Endodermal cell (in vitro differentiated cells): Measurements from ENCODE around the gene TTLL9. TPM values are rescaled to one million over a fixed set of nuclear protein-coding genes. Genes with fewer than 3 reads are reported as not detected.
"Not testable (repeated sequence)": the region's sequence is repeated elsewhere in the genome, so short reads cannot be mapped to it uniquely, and the experiment has no call there.

ENCODE experiments used
- DNase-seq: peaks from one replicate; pipeline ENCODE4 v3.0.0-alpha.2; 2017
- H3K27ac ChIP-seq: 2 replicates; pipeline ENCODE4 v1.5.1; 2013; ENCODE audit warnings: mild to moderate bottlenecking, low read depth, low read length, moderate library complexity
- H3K27me3 ChIP-seq: 2 replicates; pipeline ENCODE4 v1.6.1; 2013; ENCODE audit warnings: mild to moderate bottlenecking, low read length, moderate library complexity; ENCODE audit not compliant: insufficient read depth, control insufficient read depth, poor library complexity, severe bottlenecking
- H3K36me3 ChIP-seq: 2 replicates; pipeline ENCODE4 v1.7.0; 2013; ENCODE audit warnings: mild to moderate bottlenecking, low read length, moderate library complexity; ENCODE audit not compliant: control insufficient read depth, insufficient read depth
- H3K4me1 ChIP-seq: one replicate; pipeline ENCODE4 v1.7.0; 2013; ENCODE audit warnings: low read length; ENCODE audit not compliant: control insufficient read depth, insufficient read depth
- H3K4me3 ChIP-seq: 2 replicates; pipeline ENCODE4 v1.5.1; 2013; ENCODE audit warnings: mild to moderate bottlenecking, low read length, moderate library complexity
- H3K9ac ChIP-seq: 2 replicates; pipeline ENCODE4 v1.6.1; 2013; ENCODE audit warnings: mild to moderate bottlenecking, low read length, moderate library complexity; ENCODE audit not compliant: poor library complexity, severe bottlenecking; ENCODE audit errors: extremely low read depth
- H3K9me3 ChIP-seq: 2 replicates; pipeline ENCODE4 v1.6.1; 2013; ENCODE audit warnings: mild to moderate bottlenecking, low read length, moderate library complexity; ENCODE audit not compliant: control insufficient read depth
- H3K27ac Mint-ChIP-seq: 2 replicates; pipeline ENCODE4 v1.8.0; 2020; ENCODE audit warnings: mixed read lengths
- H3K27me3 Mint-ChIP-seq: 2 replicates; pipeline ENCODE4 v1.8.0; 2021; ENCODE audit warnings: mild to moderate bottlenecking, mixed read lengths; ENCODE audit not compliant: insufficient read depth
- H3K36me3 Mint-ChIP-seq: 2 replicates; pipeline ENCODE4 v1.8.0; 2020; ENCODE audit warnings: low read depth, mixed read lengths
- H3K4me1 Mint-ChIP-seq: 2 replicates; pipeline ENCODE4 v1.8.0; 2020; ENCODE audit warnings: mixed read lengths
- H3K4me3 Mint-ChIP-seq: 2 replicates; pipeline ENCODE4 v1.8.0; 2020; ENCODE audit warnings: mild to moderate bottlenecking, moderate library complexity, mixed read lengths
- H3K9me3 Mint-ChIP-seq: 2 replicates; pipeline ENCODE4 v1.8.0; 2020; ENCODE audit warnings: mild to moderate bottlenecking, mixed read lengths
- WGBS, 2 experiments: methylation state at CpG; one replicate each; pipeline versions ENCODE4 v1.1.5 to v1.1.7; 2013; ENCODE audit warnings: missing lambda C conversion rate in 2 of 2, mixed read lengths in 1 of 2; ENCODE audit not compliant: insufficient coverage in 1 of 2, insufficient read length in 1 of 2; 5-methylcytosine and 5-hydroxymethylcytosine counted together
- total RNA-seq, 2 donors: library from RNA; stranded (reverse); fragmentation: NEBNext Ultra II Directional in 1 of 2; extraction: Animal tissue kit (Norgen Biotek cat#: 25700) in 1 of 2; gene quantifications; 2 replicates in 1 of 2; 3 replicates in 1 of 2; pipeline ENCODE4 v1.2.1, GENCODE V29; 2021
- TF ChIP-seq, protein P1 (sequence below): fragments of 200-600 bp; sonication (generic); conservative IDR thresholded peaks from 2 replicates; pipeline ENCODE4 v1.5.0; 2021; ENCODE audit warnings: antibody characterized with exemption, mild to moderate bottlenecking

Gene TTLL9
- total RNA-seq, 2 donors from 2014 or later: 0.29 to 0.51 TPM

GRCh38 chr20:31824554-31825313, 45.7 kb upstream of the TTLL9 start:
- no peaks in the 10 kb centered on the region for H3K36me3 ChIP-seq
- Mint-ChIP-seq H3K27ac (no peak overlapping the region), H3K9me3 (no peaks in the 10 kb centered on the region), H3K36me3 (no peaks in the 10 kb centered on the region), H3K4me3 (no peak overlapping the region), H3K4me1 (peaks cover 5% of the 10 kb centered on the region), H3K27me3 (peaks cover 3% of the 10 kb centered on the region)
- WGBS, 2 experiments: 90 to 96% methylated on average over 13 to 14 of the region's 14 CpGs
- DNase-seq: no peak
- no peaks in the 10 kb centered on the region for H3K27me3 ChIP-seq
- TF ChIP-seq, protein P1, sequence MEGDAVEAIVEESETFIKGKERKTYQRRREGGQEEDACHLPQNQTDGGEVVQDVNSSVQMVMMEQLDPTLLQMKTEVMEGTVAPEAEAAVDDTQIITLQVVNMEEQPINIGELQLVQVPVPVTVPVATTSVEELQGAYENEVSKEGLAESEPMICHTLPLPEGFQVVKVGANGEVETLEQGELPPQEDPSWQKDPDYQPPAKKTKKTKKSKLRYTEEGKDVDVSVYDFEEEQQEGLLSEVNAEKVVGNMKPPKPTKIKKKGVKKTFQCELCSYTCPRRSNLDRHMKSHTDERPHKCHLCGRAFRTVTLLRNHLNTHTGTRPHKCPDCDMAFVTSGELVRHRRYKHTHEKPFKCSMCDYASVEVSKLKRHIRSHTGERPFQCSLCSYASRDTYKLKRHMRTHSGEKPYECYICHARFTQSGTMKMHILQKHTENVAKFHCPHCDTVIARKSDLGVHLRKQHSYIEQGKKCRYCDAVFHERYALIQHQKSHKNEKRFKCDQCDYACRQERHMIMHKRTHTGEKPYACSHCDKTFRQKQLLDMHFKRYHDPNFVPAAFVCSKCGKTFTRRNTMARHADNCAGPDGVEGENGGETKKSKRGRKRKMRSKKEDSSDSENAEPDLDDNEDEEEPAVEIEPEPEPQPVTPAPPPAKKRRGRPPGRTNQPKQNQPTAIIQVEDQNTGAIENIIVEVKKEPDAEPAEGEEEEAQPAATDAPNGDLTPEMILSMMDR: no peak
- no peaks in the 10 kb centered on the region for H3K9me3 ChIP-seq
- H3K4me3 ChIP-seq: no peak overlapping the region
- peaks cover 10% of the 10 kb centered on the region for H3K4me1 ChIP-seq
- no peak overlapping the region for H3K27ac ChIP-seq
- H3K9ac ChIP-seq: no peak overlapping the region

- no peak overlapping the region for H3K27ac ChIP-seq
- TF ChIP-seq, protein P1: no peak
- H3K4me3 ChIP-seq: no peak overlapping the region
- H3K27me3 Mint-ChIP-seq: peaks cover 3% of the 10 kb centered on the region
- H3K27ac Mint-ChIP-seq: no peak overlapping the region
- peaks cover 3% of the 10 kb centered on the region for H3K4me1 ChIP-seq
- H3K36me3 ChIP-seq: no peaks in the 10 kb centered on the region
- no peak overlapping the region for H3K4me3 Mint-ChIP-seq
- no peaks in the 10 kb centered on the region for H3K36me3 Mint-ChIP-seq
- no peaks in the 10 kb centered on the region for H3K9me3 ChIP-seq
- DNase-seq: no peak
- no peaks in the 10 kb centered on the region for H3K27me3 ChIP-seq
- H3K9ac ChIP-seq: no peak overlapping the region
- peaks cover 3% of the 10 kb centered on the region for H3K4me1 Mint-ChIP-seq
- no peaks in the 10 kb centered on the region for H3K9me3 Mint-ChIP-seq
- 86 to 98% methylated on average over 5 of the region's 5 CpGs for WGBS, 2 experiments
Measured at GRCh38 chr20:31826074-31826473, 44.4 kb upstream of the TTLL9 start.

DNA sequence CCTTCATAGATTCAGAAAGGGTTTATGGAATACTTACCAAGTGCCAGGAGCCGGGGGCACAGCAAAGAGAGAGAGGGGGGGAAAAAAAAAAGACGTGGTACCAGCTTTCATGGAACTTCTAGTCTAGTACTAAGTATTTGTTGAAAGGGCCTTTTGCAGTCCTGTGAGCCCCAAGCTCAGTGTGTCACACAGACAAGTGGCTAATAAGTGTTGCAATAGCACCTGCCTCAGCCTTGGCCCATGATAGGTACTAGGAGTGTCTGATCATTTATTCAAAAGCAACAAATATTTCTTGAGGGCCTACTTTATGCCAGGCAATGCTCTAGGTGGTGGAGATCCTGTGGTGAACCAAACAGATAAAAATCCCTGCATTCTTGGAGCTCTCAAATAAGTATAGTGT, 43.4 kb upstream of the TTLL9 start:
- Mint-ChIP-seq H3K4me1 (peaks cover 3% of the 10 kb centered on the region), H3K27ac (no peak overlapping the region), H3K4me3 (no peak overlapping the region), H3K9me3 (no peaks in the 10 kb centered on the region), H3K36me3 (no peaks in the 10 kb centered on the region), H3K27me3 (no peaks in the 10 kb centered on the region)
- H3K27ac ChIP-seq: no peak overlapping the region
- no peaks in the 10 kb centered on the region for H3K27me3 ChIP-seq
- WGBS, 2 experiments: 83 to 91% methylated on average over 2 of the region's 2 CpGs
- no peak overlapping the region for H3K9ac ChIP-seq
- no peak for DNase-seq
- H3K4me1 ChIP-seq: peaks cover 3% of the 10 kb centered on the region
- H3K4me3 ChIP-seq: no peak overlapping the region
- H3K9me3 ChIP-seq: no peaks in the 10 kb centered on the region
- H3K36me3 ChIP-seq: no peaks in the 10 kb centered on the region
- TF ChIP-seq, protein P1: no peak

- H3K9ac ChIP-seq, H3K9me3 Mint-ChIP-seq, H3K27me3 ChIP-seq, H3K4me3 Mint-ChIP-seq, H3K4me1 Mint-ChIP-seq, H3K27me3 Mint-ChIP-seq, H3K9me3 ChIP-seq, DNase-seq, H3K4me1 ChIP-seq, H3K4me3 ChIP-seq, H3K27ac ChIP-seq, H3K36me3 Mint-ChIP-seq, H3K36me3 ChIP-seq, H3K27ac Mint-ChIP-seq: not testable (repeated sequence)
- WGBS, 2 experiments: 84 to 98% methylated on average over 7 to 10 of the region's 11 CpGs
Measured at GRCh38 chr20:31828016-31828415, 42.4 kb upstream of the TTLL9 start.
